GM10847 (cell line): Measurements from ENCODE around the gene RAB37.

ENCODE experiments used
- POLR2A ChIP-seq: IDR thresholded peaks from 2 replicates; pipeline ENCODE4 v1.6.1; 2011; ENCODE audit not compliant: insufficient read length; ENCODE audit errors: extremely low read depth

Gene RAB37

DNA sequence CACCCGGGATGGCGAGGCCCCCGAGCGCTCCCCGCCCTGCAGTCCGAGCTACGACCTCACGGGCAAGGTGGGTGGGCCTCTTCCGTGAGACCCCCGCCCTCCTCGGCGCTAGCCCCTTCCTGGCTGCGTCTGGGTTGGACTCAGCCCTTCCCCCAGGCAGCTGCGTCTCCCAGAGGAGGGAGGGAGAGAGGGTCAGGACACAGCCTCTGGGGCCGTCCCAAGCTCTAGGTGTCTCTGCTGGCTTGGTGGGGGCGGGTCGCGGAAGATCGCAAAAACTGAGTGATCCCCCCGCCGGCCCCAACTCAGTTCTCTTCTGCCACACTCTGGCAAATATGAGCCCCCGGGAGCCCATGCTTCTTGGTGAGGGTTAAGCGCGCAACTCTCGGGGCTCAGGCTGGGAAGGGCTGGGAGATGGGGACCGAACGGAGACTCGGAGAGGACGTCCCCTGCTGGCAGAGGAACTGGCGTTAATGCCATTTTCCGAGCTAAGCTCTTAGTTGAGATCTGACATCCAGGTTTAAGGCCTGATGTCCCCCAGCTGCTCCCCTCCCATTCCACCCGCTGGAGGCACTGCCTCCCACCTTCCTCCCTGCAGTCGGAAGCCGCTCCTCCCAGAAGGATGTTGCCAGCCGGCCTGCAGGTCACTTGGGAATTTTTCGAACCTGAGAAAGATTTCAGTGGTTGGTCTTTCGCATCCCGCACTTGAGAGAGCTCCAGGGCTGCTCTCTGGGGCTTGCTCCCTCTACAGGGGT, 419 bp downstream of the RAB37 start:
- TF ChIP-seq POLR2A, result no peak

GRCh38 chr17:74738051-74738996, 1.3 kb downstream of the RAB37 start:
- TF ChIP-seq POLR2A, result peak; percentile 51

- no peak for TF ChIP-seq POLR2A
Observed at GRCh38 chr17:74739227-74739831, 2.3 kb downstream of the RAB37 start.

DNA sequence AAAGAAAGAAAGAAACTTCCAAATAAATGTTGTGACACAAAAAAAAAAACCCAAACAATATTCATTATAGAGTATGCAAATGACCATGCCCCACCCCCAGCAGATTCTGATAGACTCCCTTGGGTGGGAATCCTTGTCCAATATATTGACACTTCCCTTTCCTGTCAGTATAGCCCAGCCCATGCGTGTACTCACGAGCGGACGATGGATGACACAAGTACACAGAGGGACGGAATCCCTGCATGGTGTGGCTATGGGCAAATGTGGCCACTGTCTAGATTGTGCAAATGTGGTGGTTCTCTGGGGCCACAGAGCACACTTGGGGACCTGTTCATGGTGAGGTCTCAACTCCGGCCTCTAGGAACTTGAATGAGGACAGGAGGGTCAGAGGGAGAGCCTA, 3.1 kb downstream of the RAB37 start:
- TF ChIP-seq POLR2A, result no peak

DNA sequence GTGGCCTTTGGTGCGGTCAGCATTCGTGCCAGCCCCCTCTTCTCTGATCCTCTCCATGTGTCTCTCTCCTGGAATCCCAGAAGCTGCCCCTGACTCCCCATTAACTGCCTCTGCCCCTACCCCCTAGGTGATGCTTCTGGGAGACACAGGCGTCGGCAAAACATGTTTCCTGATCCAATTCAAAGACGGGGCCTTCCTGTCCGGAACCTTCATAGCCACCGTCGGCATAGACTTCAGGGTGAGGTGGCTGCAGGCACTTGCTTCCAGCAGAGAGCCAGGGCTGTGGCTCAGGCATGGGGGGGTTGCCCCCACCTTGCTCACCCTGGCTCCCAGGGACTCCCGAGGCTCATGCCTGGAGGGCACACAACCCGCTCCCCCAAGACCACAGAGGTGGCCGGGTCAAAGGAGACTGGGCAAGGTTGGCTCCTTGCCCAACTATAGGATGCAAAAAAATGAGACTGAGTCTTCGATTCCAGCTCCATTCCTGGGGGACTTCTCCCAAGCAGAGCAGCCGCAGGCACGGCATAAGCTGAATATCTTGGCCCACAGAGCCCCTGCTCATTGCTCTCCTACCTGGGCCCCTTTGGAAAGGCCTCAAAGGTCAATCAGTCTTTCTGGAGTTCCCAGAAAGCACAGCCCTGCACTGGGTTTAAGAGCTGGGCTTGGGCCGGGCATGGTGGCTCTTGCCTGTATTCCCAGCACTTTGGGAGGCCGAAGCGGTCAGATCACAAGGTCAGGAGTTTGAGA, 3.8 kb downstream of the RAB37 start:
- no peak for TF ChIP-seq POLR2A

GRCh38 chr17:74742153-74742515, 5.1 kb downstream of the RAB37 start:
- TF ChIP-seq POLR2A, result no peak

DNA sequence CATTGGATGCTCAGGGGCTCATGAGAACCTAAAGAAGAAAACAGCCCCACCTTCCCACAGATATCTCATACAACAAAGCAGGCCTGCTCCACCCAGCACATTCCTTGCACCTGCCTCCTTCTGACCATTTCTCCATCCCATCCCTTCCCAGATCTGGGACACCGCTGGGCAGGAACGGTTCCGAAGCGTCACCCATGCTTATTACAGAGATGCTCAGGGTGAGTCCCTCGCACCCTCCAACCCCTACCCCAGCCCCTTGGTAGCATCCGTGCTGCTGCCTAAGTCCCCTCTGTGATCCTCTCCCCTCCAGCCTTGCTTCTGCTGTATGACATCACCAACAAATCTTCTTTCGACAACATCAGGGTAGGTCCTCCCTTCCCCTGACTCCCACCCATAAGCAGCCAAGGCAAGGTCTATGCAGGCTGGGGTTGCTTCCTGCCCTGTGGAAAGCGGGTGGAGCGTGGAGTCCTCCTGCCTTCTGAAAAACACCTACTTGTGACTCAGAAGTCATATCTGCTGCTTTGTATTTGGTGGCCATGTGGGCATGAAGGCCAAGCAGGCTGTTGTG, 6.0 kb downstream of the RAB37 start:
- TF ChIP-seq POLR2A, result no peak

GRCh38 chr17:74743755-74744154, 6.7 kb downstream of the RAB37 start:
- no peak for TF ChIP-seq POLR2A

DNA sequence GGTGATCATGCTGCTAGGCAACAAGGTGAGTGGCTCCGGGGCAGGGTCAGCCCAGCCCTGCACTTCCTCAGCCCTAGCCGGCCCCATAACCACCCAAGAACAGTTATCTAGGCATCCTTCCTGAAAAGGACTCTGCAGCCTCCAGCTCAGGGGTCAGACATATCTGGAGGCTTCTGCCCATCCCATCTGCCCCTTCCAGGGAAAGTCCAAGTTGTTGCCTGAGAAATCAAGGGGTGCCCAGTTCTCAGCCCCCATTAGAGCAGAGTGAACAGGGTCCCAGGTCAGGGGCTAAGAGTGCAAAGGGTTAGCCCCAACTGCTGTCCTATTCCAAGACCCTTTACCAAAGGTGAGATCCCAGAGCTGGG, 7.3 kb downstream of the RAB37 start:
- TF ChIP-seq POLR2A, result no peak

GRCh38 chr17:74744714-74745547, 7.9 kb downstream of the RAB37 start:
- no peak for TF ChIP-seq POLR2A

GRCh38 chr17:74745548-74746177, 8.6 kb downstream of the RAB37 start:
- no peak for TF ChIP-seq POLR2A

DNA sequence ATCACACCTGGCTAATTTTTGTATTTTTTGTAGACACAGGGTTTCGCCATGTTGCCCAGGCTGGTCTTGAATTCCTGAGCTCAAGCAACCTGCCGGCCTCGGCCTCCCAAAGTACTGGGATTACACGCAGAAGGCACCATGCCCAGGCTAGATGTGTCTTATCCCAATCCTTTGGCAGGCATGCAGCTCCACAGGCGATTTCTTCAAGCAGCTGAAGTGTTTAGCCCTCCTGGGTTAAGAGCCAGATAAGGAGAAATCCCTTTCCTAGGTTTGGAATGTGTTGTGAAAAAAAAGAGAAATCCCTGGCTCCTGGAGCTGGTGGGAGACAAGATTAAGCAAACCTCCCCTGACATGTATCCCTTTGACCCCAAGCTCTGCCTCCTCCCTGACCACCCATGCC, 9.3 kb downstream of the RAB37 start:
- TF ChIP-seq POLR2A, result no peak

GRCh38 chr17:74746922-74747321, 9.9 kb downstream of the RAB37 start:
- no peak for TF ChIP-seq POLR2A

DNA sequence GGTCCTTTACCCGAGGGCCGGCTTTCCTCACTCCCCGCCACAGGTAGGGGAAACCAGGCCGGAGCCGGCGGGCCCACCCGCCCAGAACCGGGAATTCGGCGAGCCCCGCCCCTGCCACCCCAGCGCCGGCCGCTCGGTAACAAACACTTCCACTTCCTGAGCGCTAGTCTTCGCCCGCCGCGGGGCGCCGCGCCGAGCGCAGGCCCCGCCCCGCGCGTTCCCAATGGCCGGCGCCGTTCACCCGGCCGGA, 11.1 kb downstream of the RAB37 start:
- TF ChIP-seq POLR2A, result no peak

DNA sequence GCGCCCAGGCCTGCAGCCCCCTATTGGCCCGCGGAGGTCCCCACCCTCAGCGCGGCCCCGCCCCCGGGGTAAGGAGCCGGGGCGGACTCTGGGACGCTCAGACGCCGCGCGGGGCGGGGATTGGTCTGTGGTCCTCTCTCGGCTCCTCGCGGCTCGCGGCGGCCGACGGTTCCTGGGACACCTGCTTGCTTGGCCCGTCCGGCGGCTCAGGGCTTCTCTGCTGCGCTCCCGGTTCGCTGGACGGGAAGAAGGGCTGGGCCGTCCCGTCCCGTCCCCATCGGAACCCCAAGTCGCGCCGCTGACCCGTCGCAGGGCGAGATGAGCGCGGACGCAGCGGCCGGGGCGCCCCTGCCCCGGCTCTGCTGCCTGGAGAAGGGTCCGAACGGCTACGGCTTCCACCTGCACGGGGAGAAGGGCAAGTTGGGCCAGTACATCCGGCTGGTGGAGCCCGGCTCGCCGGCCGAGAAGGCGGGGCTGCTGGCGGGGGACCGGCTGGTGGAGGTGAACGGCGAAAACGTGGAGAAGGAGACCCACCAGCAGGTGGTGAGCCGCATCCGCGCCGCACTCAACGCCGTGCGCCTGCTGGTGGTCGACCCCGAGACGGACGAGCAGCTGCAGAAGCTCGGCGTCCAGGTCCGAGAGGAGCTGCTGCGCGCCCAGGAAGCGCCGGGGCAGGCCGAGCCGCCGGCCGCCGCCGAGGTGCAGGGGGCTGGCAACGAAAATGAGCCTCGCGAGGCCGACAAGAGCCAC, 11.6 kb downstream of the RAB37 start, which contains the start of gene NHERF1:
Gene NHERF1, plus strand, starts transcription at position 100 of the 750 bp plus-strand sequence. Its CDS starts 219 bp downstream, at position 319.
- peak; percentile 96 for TF ChIP-seq POLR2A
